MM.1S (cell line): ENCODE results near the gene SDCBP2.

Experiments used
- DNase-seq: peaks from one replicate; pipeline ENCODE4 v3.0.0-alpha.2; 2015
- H2AFZ ChIP-seq: fragments of 300-600 bp; sonication (generic); 2 replicates; pipeline ENCODE4 v1.6.0; 2016; ENCODE audit warnings: antibody characterized with exemption, low read length
- H3F3A ChIP-seq: fragments of 300-600 bp; sonication (generic); 2 replicates; pipeline ENCODE4 v1.6.1; 2016; ENCODE audit warnings: mild to moderate bottlenecking, antibody characterized with exemption, low read length, moderate library complexity, mixed read lengths; ENCODE audit not compliant: insufficient read depth
- H3K27ac ChIP-seq: fragments of 300-600 bp; sonication (generic); 2 replicates; pipeline ENCODE4 v1.5.1; 2016; ENCODE audit warnings: mild to moderate bottlenecking, low read length
- H3K27me3 ChIP-seq: fragments of 300-600 bp; sonication (generic); replicated peaks from 2 replicates; pipeline ENCODE4 v1.6.0; 2016; ENCODE audit warnings: low read length; ENCODE audit not compliant: insufficient read depth
- H3K36me3 ChIP-seq: fragments of 300-600 bp; sonication (generic); replicated peaks from 2 replicates; pipeline ENCODE4 v1.6.1; 2016; ENCODE audit warnings: mild to moderate bottlenecking, low read length, mixed read lengths; ENCODE audit not compliant: insufficient read depth
- H3K4me1 ChIP-seq: fragments of 300-600 bp; sonication (generic); 2 replicates; pipeline ENCODE4 v1.6.1; 2016; ENCODE audit warnings: low read length, mixed read lengths
- H3K4me2 ChIP-seq: fragments of 300-600 bp; sonication (generic); 2 replicates; pipeline ENCODE4 v1.6.0; 2016; ENCODE audit warnings: low read depth, low read length
- H3K4me3 ChIP-seq: fragments of 300-600 bp; sonication (generic); 2 replicates; pipeline ENCODE4 v1.5.1; 2016; ENCODE audit warnings: low read length, mixed read lengths
- H3K79me2 ChIP-seq: fragments of 300-600 bp; sonication (generic); 2 replicates; pipeline ENCODE4 v1.6.1; 2016; ENCODE audit warnings: mixed run types, low read length, mixed read lengths
- H3K9ac ChIP-seq: fragments of 300-600 bp; sonication (generic); 2 replicates; pipeline ENCODE4 v1.6.1; 2016; ENCODE audit warnings: low read length, mixed read lengths
- H3K9me2 ChIP-seq: fragments of 300-600 bp; sonication (generic); replicated peaks from 2 replicates; pipeline ENCODE4 v1.6.1; 2016; ENCODE audit warnings: mild to moderate bottlenecking, low read length, mixed read lengths; ENCODE audit not compliant: insufficient read depth
- H3K9me3 ChIP-seq: fragments of 300-600 bp; sonication (generic); replicated peaks from 2 replicates; pipeline ENCODE4 v1.6.1; 2016; ENCODE audit warnings: mild to moderate bottlenecking, low read length, mixed read lengths; ENCODE audit not compliant: insufficient read depth
- H4K20me1 ChIP-seq: fragments of 300-600 bp; sonication (generic); 2 replicates; pipeline ENCODE4 v1.6.1; 2016; ENCODE audit warnings: mild to moderate bottlenecking, low read length, moderate library complexity, mixed read lengths; ENCODE audit not compliant: insufficient read depth
- EZH2 ChIP-seq: fragments of 300-600 bp; sonication (generic); optimal IDR thresholded peaks from 2 replicates; pipeline ENCODE3; 2017; ENCODE audit warnings: low read depth, mild to moderate bottlenecking, antibody characterized with exemption, low read length, mixed read lengths
- EZH2phosphoT487 ChIP-seq: fragments of 300-600 bp; sonication (generic); IDR thresholded peaks from 2 replicates; pipeline ENCODE4 v1.6.1; 2018; ENCODE audit warnings: antibody characterized with exemption, low read length
- TF ChIP-seq, protein P1 (sequence below): fragments of 300-600 bp; sonication (generic); IDR thresholded peaks from 2 replicates; pipeline ENCODE4 v1.5.1; 2016; ENCODE audit warnings: antibody characterized with exemption, low read length, mixed read lengths

SDCBP2 gene

DNA sequence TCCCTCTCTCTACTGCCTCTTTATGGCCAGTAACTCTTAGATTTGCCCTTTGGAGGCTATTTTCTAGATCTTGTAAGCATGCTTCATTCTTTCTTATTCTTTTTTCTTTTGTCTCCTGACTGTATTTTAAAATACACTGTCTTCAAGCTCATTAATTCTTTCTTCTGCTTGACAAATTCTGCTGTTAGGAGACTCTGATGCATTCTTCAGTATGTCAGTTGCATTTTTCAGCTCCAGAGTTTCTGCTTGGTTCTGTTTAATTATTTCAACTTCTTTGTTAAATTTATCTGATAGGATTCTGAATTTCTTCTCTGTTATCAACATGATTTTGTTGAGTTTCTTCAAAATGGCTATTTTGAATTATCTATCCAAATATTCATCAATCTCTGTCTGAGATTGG is 25.0 kb upstream of the SDCBP2 start:
- no peaks in the 10 kb centered on the region for H3K36me3 ChIP-seq
- no peak overlapping the region for H3K27ac ChIP-seq
- no peaks in the 10 kb centered on the region for H3K27me3 ChIP-seq
- no peak overlapping the region for H3K9ac ChIP-seq
- no peaks in the 10 kb centered on the region; the same call in 1 of the 2 replicates for H4K20me1 ChIP-seq
- H3K4me3 ChIP-seq: no peak overlapping the region
- no peaks in the 10 kb centered on the region for H3F3A ChIP-seq
- H3K79me2 ChIP-seq: peaks cover 20% of the 10 kb centered on the region
- DNase-seq: no peak
- H3K9me3 ChIP-seq: no peaks in the 10 kb centered on the region
- no peak overlapping the region for H3K4me2 ChIP-seq
- H2AFZ ChIP-seq: no peak overlapping the region
- H3K4me1 ChIP-seq: no peaks in the 10 kb centered on the region
- TF ChIP-seq EZH2 (no peak), EZH2phosphoT487 (no peak)
- TF ChIP-seq, protein P1, sequence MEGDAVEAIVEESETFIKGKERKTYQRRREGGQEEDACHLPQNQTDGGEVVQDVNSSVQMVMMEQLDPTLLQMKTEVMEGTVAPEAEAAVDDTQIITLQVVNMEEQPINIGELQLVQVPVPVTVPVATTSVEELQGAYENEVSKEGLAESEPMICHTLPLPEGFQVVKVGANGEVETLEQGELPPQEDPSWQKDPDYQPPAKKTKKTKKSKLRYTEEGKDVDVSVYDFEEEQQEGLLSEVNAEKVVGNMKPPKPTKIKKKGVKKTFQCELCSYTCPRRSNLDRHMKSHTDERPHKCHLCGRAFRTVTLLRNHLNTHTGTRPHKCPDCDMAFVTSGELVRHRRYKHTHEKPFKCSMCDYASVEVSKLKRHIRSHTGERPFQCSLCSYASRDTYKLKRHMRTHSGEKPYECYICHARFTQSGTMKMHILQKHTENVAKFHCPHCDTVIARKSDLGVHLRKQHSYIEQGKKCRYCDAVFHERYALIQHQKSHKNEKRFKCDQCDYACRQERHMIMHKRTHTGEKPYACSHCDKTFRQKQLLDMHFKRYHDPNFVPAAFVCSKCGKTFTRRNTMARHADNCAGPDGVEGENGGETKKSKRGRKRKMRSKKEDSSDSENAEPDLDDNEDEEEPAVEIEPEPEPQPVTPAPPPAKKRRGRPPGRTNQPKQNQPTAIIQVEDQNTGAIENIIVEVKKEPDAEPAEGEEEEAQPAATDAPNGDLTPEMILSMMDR: no peak
- no peaks in the 10 kb centered on the region for H3K9me2 ChIP-seq

DNA sequence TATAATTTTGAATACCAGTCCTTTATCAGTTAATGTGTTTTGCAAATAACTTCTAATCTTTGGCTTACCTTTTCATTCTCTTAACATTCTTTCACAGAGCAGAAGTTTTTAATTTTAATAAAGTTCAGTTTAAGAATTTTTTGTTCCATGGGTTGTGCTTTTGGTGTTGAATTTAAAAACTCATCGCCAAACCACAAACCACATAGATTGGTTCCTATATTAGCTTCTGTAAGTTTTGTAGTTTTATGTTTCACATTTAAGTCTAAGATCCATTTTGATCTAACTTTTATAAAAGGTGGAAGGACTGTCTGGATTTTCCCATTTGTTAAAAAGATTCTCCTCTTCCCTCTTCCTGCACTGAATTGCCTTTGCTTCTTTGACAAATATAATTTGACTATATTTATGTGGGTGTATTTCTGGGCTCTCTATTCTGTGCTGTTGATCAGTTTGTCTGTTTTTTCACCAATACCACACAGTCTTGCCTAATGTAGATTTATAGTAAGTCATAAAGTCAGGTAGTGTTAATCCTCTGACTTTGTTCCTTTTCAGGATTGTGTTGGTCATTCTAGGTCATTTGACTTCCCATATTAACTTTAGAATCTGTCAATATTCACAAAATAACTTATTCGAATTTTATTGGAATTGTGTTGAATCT is 17.5 kb upstream of the SDCBP2 start:
- Histone ChIP-seq H3K27ac (no peak overlapping the region), H3K79me2 (no peaks in the 10 kb centered on the region), H3K9me2 (no peaks in the 10 kb centered on the region), H3K9me3 (no peaks in the 10 kb centered on the region), H4K20me1 (no peaks in the 10 kb centered on the region), H3K4me2 (no peak overlapping the region), H3K4me1 (no peaks in the 10 kb centered on the region), H3F3A (no peaks in the 10 kb centered on the region), H3K36me3 (no peaks in the 10 kb centered on the region), H2AFZ (no peak overlapping the region), H3K27me3 (no peaks in the 10 kb centered on the region), H3K4me3 (no peak overlapping the region), H3K9ac (no peak overlapping the region)
- TF ChIP-seq, protein P1: no peak
- no peak for TF ChIP-seq EZH2phosphoT487
- no peak for TF ChIP-seq EZH2
- DNase-seq: no peak

DNA sequence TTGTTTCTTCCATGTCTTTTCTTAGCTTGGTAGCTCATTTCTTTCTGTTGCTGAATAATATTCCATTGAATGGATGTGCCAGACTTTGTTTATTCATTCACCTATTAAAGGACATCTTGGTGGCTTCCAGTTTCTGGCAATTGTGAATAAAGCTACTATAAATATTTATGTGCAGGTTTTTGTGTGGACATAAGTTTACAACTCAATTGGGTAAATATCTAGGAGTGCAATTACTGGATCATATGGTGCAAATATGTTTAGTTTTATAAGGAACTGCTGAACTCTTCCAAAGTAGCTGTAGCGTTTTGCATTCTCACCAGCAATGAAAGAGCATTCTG is 16.8 kb upstream of the SDCBP2 start:
- TF ChIP-seq EZH2 (no peak), EZH2phosphoT487 (no peak)
- TF ChIP-seq, protein P1: no peak
- Histone ChIP-seq H2AFZ (no peak overlapping the region), H3K4me1 (no peaks in the 10 kb centered on the region), H3K4me2 (no peak overlapping the region), H3K27ac (no peak overlapping the region), H3K9me3 (no peaks in the 10 kb centered on the region), H3K9me2 (no peaks in the 10 kb centered on the region), H3K4me3 (no peak overlapping the region), H3K9ac (no peak overlapping the region), H3K27me3 (no peaks in the 10 kb centered on the region), H3K79me2 (no peaks in the 10 kb centered on the region), H3F3A (no peaks in the 10 kb centered on the region), H4K20me1 (no peaks in the 10 kb centered on the region), H3K36me3 (no peaks in the 10 kb centered on the region)
- DNase-seq: no peak
